GM18951 (cell line): Measurements from ENCODE around the gene AIF1.
"Not testable (repeated sequence)": the region's sequence is repeated elsewhere in the genome, so short reads cannot be mapped to it uniquely, and the experiment has no call there.

Source experiments
- POLR2A ChIP-seq: IDR thresholded peaks from 4 replicates; pipeline ENCODE4 v1.6.1; 2011; ENCODE audit warnings: mild to moderate bottlenecking; ENCODE audit not compliant: insufficient read length, insufficient read depth; ENCODE audit errors: extremely low read depth
- in situ Hi-C: fragments of 300-500 bp; cut with MboI; formaldehyde crosslinking; loops from one replicate; pipeline ENCODE4 v1.12.0; 2022; ENCODE audit warnings: low sequenced_read_pairs, mixed read lengths, inconsistent platforms; ENCODE audit not compliant: unreplicated experiment

Gene AIF1

GRCh38 chr6:31586599-31587281 lies 28.3 kb upstream of the AIF1 start:
- no peak for TF ChIP-seq POLR2A
- in situ Hi-C loops, result no loop called here

GRCh38 chr6:31587791-31588777 lies 26.9 kb upstream of the AIF1 start:
- no peak for TF ChIP-seq POLR2A
- in situ Hi-C loops, result no loop called here

GRCh38 chr6:31588871-31589650 lies 26.0 kb upstream of the AIF1 start:
- TF ChIP-seq POLR2A, result no peak
- in situ Hi-C loops, result no loop called here

GRCh38 chr6:31590691-31591090 lies 24.3 kb upstream of the AIF1 start:
- in situ Hi-C loops, result not testable (repeated sequence)

GRCh38 chr6:31592396-31592771 lies 22.6 kb upstream of the AIF1 start:
- no peak for TF ChIP-seq POLR2A
- in situ Hi-C loops, result no loop called here

GRCh38 chr6:31597006-31597405 lies 18.0 kb upstream of the AIF1 start:
- TF ChIP-seq POLR2A, result no peak
- in situ Hi-C loops, result loop anchor here (5.0 kb wide), 1 partner anchor 45 kb away; no protein-coding TSS in a partner anchor

GRCh38 chr6:31607317-31607716 lies 7.7 kb upstream of the AIF1 start:
- in situ Hi-C loops, result no loop called here
- no peak for TF ChIP-seq POLR2A

GRCh38 chr6:31609519-31610406 lies 5.3 kb upstream of the AIF1 start:
- in situ Hi-C loops, result no loop called here

GRCh38 chr6:31610968-31611367 lies 4.1 kb upstream of the AIF1 start:
- in situ Hi-C loops, result no loop called here
- TF ChIP-seq POLR2A, result no peak

More at GRCh38 chr6:31609519-31610406, 5.3 kb upstream of the AIF1 start:
- TF ChIP-seq POLR2A, result no peak

- in situ Hi-C loops, result no loop called here
- TF ChIP-seq POLR2A, result peak; percentile 20
These were observed 887 bp upstream of the AIF1 start for GRCh38 chr6:31614075-31614619.

GRCh38 chr6:31615748-31616147 lies 714 bp downstream of the AIF1 start:
- in situ Hi-C loops, result no loop called here
- peak; percentile 18 for TF ChIP-seq POLR2A

GRCh38 chr6:31617010-31617409 lies 2.0 kb downstream of the AIF1 start:
- no peak for TF ChIP-seq POLR2A
- in situ Hi-C loops, result no loop called here
